AG04450 (cell line): Measurements from ENCODE around the gene IQCH. TPM values are rescaled to one million over a fixed set of nuclear protein-coding genes. Genes with fewer than 3 reads are reported as not detected.

Experiments used
- CTCF ChIA-PET: fragments of 300-600, 350-600 bp; formaldehyde crosslinking; extraction: SDS; loops from one replicate; lab custom pipeline; 2022; ENCODE audit warnings: antibody characterized with exemption, inconsistent platforms; lab: Charles Lee
- POLR2A ChIA-PET: fragments of 350-600 bp; formaldehyde crosslinking; extraction: SDS; loops from one replicate; lab custom pipeline; 2021; ENCODE audit warnings: antibody characterized with exemption, inconsistent platforms; lab: Yijun Ruan, JAX
- DNase-seq: peaks from one replicate; pipeline ENCODE4 v3.0.0-alpha.2; 2011; ENCODE audit warnings: low read depth, low spot score
- H3K27ac ChIP-seq: one replicate; pipeline ENCODE4 v1.5.1; 2012; ENCODE audit warnings: low read depth, low read length, control low read depth
- H3K27me3 ChIP-seq: one replicate; pipeline ENCODE4 v1.6.0; 2012; ENCODE audit warnings: low read length; ENCODE audit not compliant: control insufficient read depth, insufficient read depth
- H3K4me3 ChIP-seq: 2 replicates; pipeline ENCODE4 v1.5.1; 2011; ENCODE audit warnings: mild to moderate bottlenecking, low read depth, low read length, control low read depth
- H3K9me3 ChIP-seq: 2 replicates; pipeline ENCODE4 v1.5.1; 2012; ENCODE audit warnings: low read length; ENCODE audit not compliant: control insufficient read depth, insufficient read depth
- polyA plus RNA-seq: library from polyadenylated mRNA; depleted of rRNA; stranded (reverse); fragments of >200 nt; gene quantifications from 2 replicates; pipeline ENCODE4 v1.2.3, GENCODE V29; 2011
- TF ChIP-seq, protein P1 (sequence below): IDR thresholded peaks from 2 replicates; pipeline ENCODE4 v1.5.1; 2011; ENCODE audit warnings: low read depth, low read length, control low read depth, inconsistent platforms

IQCH gene
- polyA plus RNA-seq, 1 experiment: 0.95 TPM

DNA sequence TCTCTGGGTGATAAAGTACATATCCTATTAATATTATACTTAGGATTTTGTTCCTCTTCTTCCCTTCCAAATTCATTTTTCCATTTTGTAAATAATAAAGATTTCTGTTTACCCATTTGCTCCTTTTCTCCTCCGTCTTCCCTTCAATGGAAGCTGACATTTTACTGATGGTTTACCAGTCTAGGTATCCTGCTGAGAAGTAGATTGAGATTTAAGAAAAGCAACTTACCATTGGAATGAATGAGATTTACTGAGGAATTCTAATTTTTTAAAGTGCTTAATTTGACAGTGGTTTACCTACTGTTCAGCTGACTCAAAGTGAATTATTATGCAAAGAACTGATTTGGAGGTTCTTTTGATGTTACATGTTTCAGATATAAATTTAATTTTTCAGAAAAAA, 268.7 kb downstream of the IQCH start:
- DNase-seq: no peak
- no peaks in the 10 kb centered on the region; the same call in 1 of the 2 replicates for H3K9me3 ChIP-seq
- H3K27me3 ChIP-seq: no peaks in the 10 kb centered on the region
- H3K27ac ChIP-seq: no peak overlapping the region
- ChIA-PET POLR2A (no interaction called here), CTCF (no interaction called here)
- peak overlapping the region; percentile 82; the same call in 1 of the 2 replicates for H3K4me3 ChIP-seq
- TF ChIP-seq, protein P1, sequence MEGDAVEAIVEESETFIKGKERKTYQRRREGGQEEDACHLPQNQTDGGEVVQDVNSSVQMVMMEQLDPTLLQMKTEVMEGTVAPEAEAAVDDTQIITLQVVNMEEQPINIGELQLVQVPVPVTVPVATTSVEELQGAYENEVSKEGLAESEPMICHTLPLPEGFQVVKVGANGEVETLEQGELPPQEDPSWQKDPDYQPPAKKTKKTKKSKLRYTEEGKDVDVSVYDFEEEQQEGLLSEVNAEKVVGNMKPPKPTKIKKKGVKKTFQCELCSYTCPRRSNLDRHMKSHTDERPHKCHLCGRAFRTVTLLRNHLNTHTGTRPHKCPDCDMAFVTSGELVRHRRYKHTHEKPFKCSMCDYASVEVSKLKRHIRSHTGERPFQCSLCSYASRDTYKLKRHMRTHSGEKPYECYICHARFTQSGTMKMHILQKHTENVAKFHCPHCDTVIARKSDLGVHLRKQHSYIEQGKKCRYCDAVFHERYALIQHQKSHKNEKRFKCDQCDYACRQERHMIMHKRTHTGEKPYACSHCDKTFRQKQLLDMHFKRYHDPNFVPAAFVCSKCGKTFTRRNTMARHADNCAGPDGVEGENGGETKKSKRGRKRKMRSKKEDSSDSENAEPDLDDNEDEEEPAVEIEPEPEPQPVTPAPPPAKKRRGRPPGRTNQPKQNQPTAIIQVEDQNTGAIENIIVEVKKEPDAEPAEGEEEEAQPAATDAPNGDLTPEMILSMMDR: no peak

DNA sequence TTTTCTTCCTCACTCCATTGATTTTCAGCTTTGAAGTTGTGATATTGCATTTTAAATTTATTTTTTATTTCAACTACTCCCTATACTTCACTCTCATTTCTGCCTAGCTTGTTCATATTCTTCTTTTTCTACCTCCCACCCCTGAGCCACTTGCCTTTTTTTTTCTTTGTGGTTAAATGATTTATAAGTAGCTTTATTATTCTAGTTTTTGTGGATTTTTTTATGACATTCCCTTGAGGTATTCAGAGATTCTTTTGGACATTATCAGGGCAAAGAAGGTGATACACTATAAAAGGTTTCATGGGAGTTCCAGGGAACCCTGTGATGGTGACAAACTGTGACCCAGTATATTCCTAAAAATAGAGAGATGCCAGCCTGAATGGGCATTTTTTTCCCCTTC, 269.6 kb downstream of the IQCH start:
- DNase-seq: no peak
- Histone ChIP-seq H3K27ac (no peak overlapping the region), H3K27me3 (no peaks in the 10 kb centered on the region), H3K9me3 (no peaks in the 10 kb centered on the region; the same call in 1 of the 2 replicates), H3K4me3 (no peak overlapping the region)
- TF ChIP-seq, protein P1: no peak
- POLR2A ChIA-PET: no interaction called here
- CTCF ChIA-PET: interaction anchor here (0.7 kb wide), 1 partner anchor 308 kb away, joined by 3 read pairs; no protein-coding TSS in a partner anchor

DNA sequence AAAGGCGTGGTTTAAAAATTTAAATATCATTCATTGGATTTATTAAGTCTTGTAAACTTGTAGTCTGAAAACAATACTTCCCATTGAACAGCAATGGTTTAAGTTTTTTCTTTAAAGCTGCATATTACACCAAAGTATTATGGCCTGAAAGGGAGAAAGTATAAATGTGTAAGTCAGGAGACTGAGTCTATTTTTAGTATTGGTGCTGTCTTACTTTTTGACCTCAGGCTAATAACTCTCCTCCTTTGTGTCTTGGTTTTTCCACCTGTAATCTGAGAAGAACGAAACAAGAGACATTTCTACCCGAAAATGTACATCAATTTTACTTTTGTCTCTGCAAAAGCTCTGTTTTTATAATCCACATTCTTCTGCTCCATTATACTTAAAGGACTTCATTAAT, 273.9 kb downstream of the IQCH start:
- ChIA-PET CTCF (interaction anchor here (1.4 kb wide), 1 partner anchor 71 kb away, joined by 5 read pairs; no protein-coding TSS in a partner anchor), POLR2A (no interaction called here)
- no peak for DNase-seq
- H3K27me3 ChIP-seq: no peaks in the 10 kb centered on the region
- TF ChIP-seq, protein P1: no peak
- H3K4me3 ChIP-seq: no peak overlapping the region
- H3K9me3 ChIP-seq: no peaks in the 10 kb centered on the region
- no peak overlapping the region for H3K27ac ChIP-seq

DNA sequence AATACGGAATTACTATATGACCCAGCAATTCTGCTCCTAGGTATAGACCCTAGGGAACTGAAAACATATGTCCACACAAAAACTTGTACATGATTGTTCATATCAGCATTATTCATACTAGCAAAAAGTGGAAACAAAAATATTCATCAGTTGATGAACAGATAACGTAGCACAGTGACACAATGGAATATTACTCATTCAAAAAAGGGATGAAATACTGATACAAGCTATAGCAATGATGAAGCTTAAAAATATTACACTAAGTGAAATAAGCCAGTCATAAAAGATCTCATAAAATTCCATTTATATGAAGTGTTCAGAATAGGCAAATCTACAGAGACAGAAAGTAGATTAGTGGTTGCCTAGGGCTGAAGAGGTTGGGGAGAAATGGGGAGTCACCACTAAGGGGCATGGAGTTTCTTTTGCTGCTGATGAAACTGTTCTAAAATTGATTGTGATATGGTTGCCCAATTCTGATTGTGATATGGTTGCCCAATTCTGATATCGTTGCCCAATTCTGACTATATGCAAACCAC, 276.9 kb downstream of the IQCH start:
- H3K27me3 ChIP-seq: no peaks in the 10 kb centered on the region
- no peak for DNase-seq
- POLR2A ChIA-PET: no interaction called here
- no peak overlapping the region for H3K4me3 ChIP-seq
- H3K27ac ChIP-seq: no peak overlapping the region
- CTCF ChIA-PET: interaction anchor here (1.3 kb wide), 1 partner anchor 75 kb away, joined by 4 read pairs; no protein-coding TSS in a partner anchor
- H3K9me3 ChIP-seq: no peaks in the 10 kb centered on the region
- TF ChIP-seq, protein P1: no peak

DNA sequence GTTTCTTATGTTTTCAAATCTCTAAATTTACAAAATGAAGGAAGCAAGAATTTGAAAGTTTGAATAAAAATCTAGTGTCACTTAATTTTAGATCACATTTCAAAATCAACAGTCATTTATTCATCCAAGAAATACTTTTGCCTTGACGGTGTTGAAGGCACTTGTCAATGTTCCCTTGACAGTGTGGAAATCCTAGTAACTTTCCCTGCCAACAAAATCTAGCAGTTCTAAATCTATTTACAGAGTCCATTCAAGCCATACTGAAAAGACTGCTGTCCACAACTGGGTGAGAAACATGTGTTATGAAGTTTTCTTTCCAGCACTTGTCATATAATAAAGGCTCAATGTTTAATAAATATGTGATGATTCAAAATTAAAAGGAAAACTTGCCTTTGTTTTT, 279.3 kb downstream of the IQCH start:
- ChIA-PET CTCF (no interaction called here), POLR2A (no interaction called here)
- DNase-seq: no peak

More for the DNA sequence above, 279.3 kb downstream of the IQCH start:
- H3K27me3 ChIP-seq: no peaks in the 10 kb centered on the region
- TF ChIP-seq, protein P1: no peak
- no peak overlapping the region for H3K27ac ChIP-seq
- no peak overlapping the region for H3K4me3 ChIP-seq
- H3K9me3 ChIP-seq: no peaks in the 10 kb centered on the region
